ENCODE results near the gene NKAIN2.

Gene NKAIN2

DNA sequence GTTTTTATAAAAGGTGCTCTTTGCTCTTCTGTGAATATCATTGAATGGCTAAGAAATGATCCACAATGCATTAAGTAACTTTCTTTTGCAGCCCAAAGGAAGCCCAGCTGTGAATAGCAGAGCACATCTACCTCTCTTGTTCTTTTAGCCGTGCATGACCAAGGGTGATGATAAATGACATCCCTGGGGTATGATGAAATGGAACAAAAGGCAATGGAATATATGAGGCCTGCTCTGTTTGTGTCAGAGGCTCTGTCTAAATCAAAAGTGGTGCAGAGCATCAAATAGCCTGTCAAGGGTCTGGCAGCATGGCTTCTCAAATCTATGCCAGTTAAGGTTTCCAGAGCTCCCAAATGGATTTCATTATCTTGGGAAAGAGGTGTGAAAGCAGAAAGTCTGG lies 796.0 kb downstream of the NKAIN2 start:
- no peaks in the 10 kb centered on the region for H3K9me3 ChIP-seq (ENCODE audit: insufficient read depth, low read depth, low read length)
- no peak overlapping the region for H3K4me3 ChIP-seq (ENCODE audit: low read length)
- no peak overlapping the region for H3K9ac ChIP-seq (ENCODE audit: low read depth, low read length)
- no peaks in the 10 kb centered on the region for H3K36me3 ChIP-seq (ENCODE audit: insufficient read depth, low read depth, low read length)
- H3K27ac ChIP-seq (ENCODE audit: low read length): no peak overlapping the region
- H3K27me3 ChIP-seq (ENCODE audit: insufficient read depth, low read length): no peaks in the 10 kb centered on the region
- H3K4me1 ChIP-seq (ENCODE audit: insufficient read depth, low read length): no peaks in the 10 kb centered on the region

- H3K9me3 ChIP-seq (ENCODE audit: insufficient read depth, low read depth, low read length): no peaks in the 10 kb centered on the region
- H3K36me3 ChIP-seq (ENCODE audit: insufficient read depth, low read depth, low read length): no peaks in the 10 kb centered on the region
- H3K9ac ChIP-seq (ENCODE audit: low read depth, low read length): no peak overlapping the region
- no peaks in the 10 kb centered on the region for H3K27me3 ChIP-seq (ENCODE audit: insufficient read depth, low read length)
- H3K27ac ChIP-seq (ENCODE audit: low read length): no peak overlapping the region
- no peak overlapping the region for H3K4me3 ChIP-seq (ENCODE audit: low read length)
- no peaks in the 10 kb centered on the region for H3K4me1 ChIP-seq (ENCODE audit: insufficient read depth, low read length)
These were observed 801.1 kb downstream of the NKAIN2 start for GRCh38 chr6:124604719-124605118.

DNA sequence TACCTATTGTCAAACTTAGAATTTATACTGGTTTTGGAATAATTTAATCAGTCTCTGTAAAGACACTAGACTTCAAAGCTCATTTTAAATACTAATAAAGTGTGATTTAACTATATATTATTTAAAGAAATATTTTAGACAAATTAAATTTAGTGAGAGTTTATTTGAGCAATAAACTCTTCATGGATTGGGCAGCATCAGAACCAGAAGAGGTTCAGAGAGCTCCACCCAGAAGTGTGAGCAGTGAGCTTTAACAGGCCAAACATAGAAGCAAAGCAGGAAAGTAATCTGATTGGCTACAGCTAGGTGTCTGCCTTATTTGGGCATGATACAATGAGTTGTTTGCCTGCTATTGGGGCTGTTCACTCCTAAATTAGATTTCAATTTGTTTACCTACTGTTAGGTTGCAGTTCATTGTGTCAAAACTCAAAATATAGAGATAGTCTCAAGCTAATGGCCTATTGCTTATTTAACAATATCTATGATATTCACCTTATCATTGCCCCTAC lies 803.5 kb downstream of the NKAIN2 start:
- H3K36me3 ChIP-seq (ENCODE audit: insufficient read depth, low read depth, low read length): no peaks in the 10 kb centered on the region
- no peaks in the 10 kb centered on the region for H3K9me3 ChIP-seq (ENCODE audit: insufficient read depth, low read depth, low read length)
- no peak overlapping the region for H3K27ac ChIP-seq (ENCODE audit: low read length)
- H3K27me3 ChIP-seq (ENCODE audit: insufficient read depth, low read length): no peaks in the 10 kb centered on the region
- no peak overlapping the region for H3K9ac ChIP-seq (ENCODE audit: low read depth, low read length)
- no peaks in the 10 kb centered on the region for H3K4me1 ChIP-seq (ENCODE audit: insufficient read depth, low read length)
- H3K4me3 ChIP-seq (ENCODE audit: low read length): no peak overlapping the region

GRCh38 chr6:124613031-124613430 lies 809.4 kb downstream of the NKAIN2 start:
- no peak overlapping the region for H3K9ac ChIP-seq (ENCODE audit: low read depth, low read length)
- no peak overlapping the region for H3K4me3 ChIP-seq (ENCODE audit: low read length)
- no peaks in the 10 kb centered on the region for H3K4me1 ChIP-seq (ENCODE audit: insufficient read depth, low read length)
- no peaks in the 10 kb centered on the region for H3K36me3 ChIP-seq (ENCODE audit: insufficient read depth, low read depth, low read length)
- no peaks in the 10 kb centered on the region for H3K27me3 ChIP-seq (ENCODE audit: insufficient read depth, low read length)
- no peaks in the 10 kb centered on the region for H3K9me3 ChIP-seq (ENCODE audit: insufficient read depth, low read depth, low read length)
- no peak overlapping the region for H3K27ac ChIP-seq (ENCODE audit: low read length)

DNA sequence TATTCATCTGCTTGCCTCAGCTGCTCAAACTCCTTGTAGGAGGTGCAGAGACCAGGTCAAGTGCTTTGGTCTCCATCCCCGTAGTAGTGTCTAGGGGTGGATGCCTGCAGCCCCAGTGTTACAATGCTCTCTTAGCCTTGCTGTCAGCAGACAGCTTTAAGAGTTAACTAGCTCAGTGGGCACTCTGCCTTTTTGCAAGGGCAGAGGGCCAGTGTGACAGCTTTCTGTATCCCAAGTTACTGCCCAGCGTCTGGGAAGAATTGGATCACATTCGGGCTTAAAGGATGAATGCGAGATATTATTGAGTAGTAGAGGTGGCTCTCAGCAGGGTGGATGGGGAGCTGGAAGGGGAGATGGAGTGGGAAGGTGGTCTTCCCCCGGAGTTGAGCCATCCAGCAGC lies 818.7 kb downstream of the NKAIN2 start:
- H3K9ac ChIP-seq (ENCODE audit: low read depth, low read length): no peak overlapping the region
- peaks cover 8% of the 10 kb centered on the region; the same call in 1 of the 2 replicates for H3K4me1 ChIP-seq (ENCODE audit: insufficient read depth, low read length)
- no peak overlapping the region for H3K4me3 ChIP-seq (ENCODE audit: low read length)
- H3K9me3 ChIP-seq (ENCODE audit: insufficient read depth, low read depth, low read length): no peaks in the 10 kb centered on the region
- no peak overlapping the region for H3K27ac ChIP-seq (ENCODE audit: low read length)
- no peaks in the 10 kb centered on the region for H3K27me3 ChIP-seq (ENCODE audit: insufficient read depth, low read length)
- H3K36me3 ChIP-seq (ENCODE audit: insufficient read depth, low read depth, low read length): no peaks in the 10 kb centered on the region

DNA sequence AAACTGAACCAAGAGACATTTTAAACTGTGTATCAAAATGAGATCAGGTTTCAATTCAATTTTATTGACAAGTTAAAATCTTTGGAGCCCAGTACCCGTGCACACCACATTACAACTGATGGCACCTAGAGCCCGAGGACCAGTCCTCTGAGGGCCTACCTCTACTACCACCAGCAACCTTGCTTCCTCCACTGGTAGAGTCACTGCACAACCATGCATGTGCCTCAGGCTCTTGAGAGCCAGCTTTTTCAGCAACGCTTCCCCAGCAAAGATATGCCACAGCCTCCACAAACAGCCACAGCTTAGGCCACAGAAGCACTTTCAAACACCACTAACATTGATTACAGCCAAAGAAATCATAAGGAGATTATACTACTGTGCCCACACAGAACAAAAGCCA lies 830.0 kb downstream of the NKAIN2 start:
- Histone ChIP-seq H3K27ac (ENCODE audit: low read length) (no peak overlapping the region), H3K27me3 (ENCODE audit: insufficient read depth, low read length) (no peaks in the 10 kb centered on the region), H3K4me1 (ENCODE audit: insufficient read depth, low read length) (no peaks in the 10 kb centered on the region), H3K4me3 (ENCODE audit: low read length) (no peak overlapping the region), H3K36me3 (ENCODE audit: insufficient read depth, low read depth, low read length) (no peaks in the 10 kb centered on the region), H3K9ac (ENCODE audit: low read depth, low read length) (no peak overlapping the region), H3K9me3 (ENCODE audit: insufficient read depth, low read depth, low read length) (no peaks in the 10 kb centered on the region)

GRCh38 chr6:124640432-124640831 lies 836.8 kb downstream of the NKAIN2 start:
- no peaks in the 10 kb centered on the region for H3K36me3 ChIP-seq (ENCODE audit: insufficient read depth, low read depth, low read length)
- H3K4me1 ChIP-seq (ENCODE audit: insufficient read depth, low read length): no peaks in the 10 kb centered on the region
- H3K4me3 ChIP-seq (ENCODE audit: low read length): no peak overlapping the region
- H3K9ac ChIP-seq (ENCODE audit: low read depth, low read length): no peak overlapping the region
- no peaks in the 10 kb centered on the region for H3K9me3 ChIP-seq (ENCODE audit: insufficient read depth, low read depth, low read length)
- no peak overlapping the region for H3K27ac ChIP-seq (ENCODE audit: low read length)
- no peaks in the 10 kb centered on the region for H3K27me3 ChIP-seq (ENCODE audit: insufficient read depth, low read length)

DNA sequence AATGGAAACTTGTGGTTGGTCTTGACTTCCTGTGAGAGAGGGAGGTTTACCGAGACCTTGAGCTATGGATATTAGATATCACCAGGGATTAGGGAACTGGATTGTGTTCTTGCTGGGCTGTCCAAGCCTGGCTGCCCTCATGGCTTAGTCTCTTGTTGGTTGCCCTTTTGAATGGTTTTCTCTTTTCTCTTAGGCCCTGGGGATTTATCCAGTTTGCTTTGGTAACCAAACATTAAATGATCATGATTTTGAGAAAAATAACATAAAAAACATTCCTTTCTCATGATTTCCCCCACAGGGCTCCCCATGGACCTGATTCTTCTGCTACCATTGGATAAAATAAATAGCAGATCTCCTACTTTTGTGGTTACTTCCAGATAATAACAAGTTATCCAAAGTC lies 852.2 kb downstream of the NKAIN2 start:
- Histone ChIP-seq H3K4me1 (ENCODE audit: insufficient read depth, low read length) (peaks cover 12% of the 10 kb centered on the region; the same call in 1 of the 2 replicates), H3K4me3 (ENCODE audit: low read length) (no peak overlapping the region), H3K27me3 (ENCODE audit: insufficient read depth, low read length) (no peaks in the 10 kb centered on the region), H3K9ac (ENCODE audit: low read depth, low read length) (no peak overlapping the region), H3K36me3 (ENCODE audit: insufficient read depth, low read depth, low read length) (no peaks in the 10 kb centered on the region), H3K27ac (ENCODE audit: low read length) (no peak overlapping the region), H3K9me3 (ENCODE audit: insufficient read depth, low read depth, low read length) (no peaks in the 10 kb centered on the region)

GRCh38 chr6:124658053-124658452 lies 854.4 kb downstream of the NKAIN2 start:
- Histone ChIP-seq H3K27ac (ENCODE audit: low read length) (no peak overlapping the region), H3K4me3 (ENCODE audit: low read length) (no peak overlapping the region), H3K9ac (ENCODE audit: low read depth, low read length) (no peak overlapping the region), H3K36me3 (ENCODE audit: insufficient read depth, low read depth, low read length) (no peaks in the 10 kb centered on the region), H3K4me1 (ENCODE audit: insufficient read depth, low read length) (peaks cover 20% of the 10 kb centered on the region; the same call in 1 of the 2 replicates), H3K9me3 (ENCODE audit: insufficient read depth, low read depth, low read length) (no peaks in the 10 kb centered on the region), H3K27me3 (ENCODE audit: insufficient read depth, low read length) (no peaks in the 10 kb centered on the region)

- no peak overlapping the region for H3K4me3 ChIP-seq (ENCODE audit: low read length)
- no peak overlapping the region for H3K27ac ChIP-seq (ENCODE audit: low read length)
- H3K4me1 ChIP-seq (ENCODE audit: insufficient read depth, low read length): peaks cover 20% of the 10 kb centered on the region; the same call in 1 of the 2 replicates
- no peak overlapping the region for H3K9ac ChIP-seq (ENCODE audit: low read depth, low read length)
- no peaks in the 10 kb centered on the region for H3K36me3 ChIP-seq (ENCODE audit: insufficient read depth, low read depth, low read length)
- H3K27me3 ChIP-seq (ENCODE audit: insufficient read depth, low read length): no peaks in the 10 kb centered on the region
- no peaks in the 10 kb centered on the region for H3K9me3 ChIP-seq (ENCODE audit: insufficient read depth, low read depth, low read length)
These were observed 855.8 kb downstream of the NKAIN2 start for GRCh38 chr6:124659427-124659826.

DNA sequence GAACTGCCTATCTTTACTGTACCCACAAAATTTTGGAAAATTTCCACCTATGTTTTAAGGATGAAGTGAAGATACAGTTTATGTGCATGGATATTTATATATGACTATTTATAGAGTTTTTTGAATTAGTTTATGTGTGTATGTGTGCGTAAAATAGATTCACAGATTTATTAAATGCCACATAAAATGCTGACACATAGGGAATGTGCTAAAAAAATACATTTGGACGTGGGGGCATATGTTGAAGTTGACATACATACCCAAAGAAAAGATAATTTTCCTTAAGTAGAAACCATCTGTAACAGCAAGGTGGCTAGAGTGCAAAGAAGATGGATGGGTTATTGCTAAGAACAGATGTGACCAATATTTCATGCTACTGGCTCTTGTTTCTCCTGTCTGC lies 856.5 kb downstream of the NKAIN2 start:
- no peaks in the 10 kb centered on the region for H3K36me3 ChIP-seq (ENCODE audit: insufficient read depth, low read depth, low read length)
- no peak overlapping the region for H3K27ac ChIP-seq (ENCODE audit: low read length)
- no peak overlapping the region for H3K9ac ChIP-seq (ENCODE audit: low read depth, low read length)
- no peaks in the 10 kb centered on the region for H3K27me3 ChIP-seq (ENCODE audit: insufficient read depth, low read length)
- no peaks in the 10 kb centered on the region for H3K9me3 ChIP-seq (ENCODE audit: insufficient read depth, low read depth, low read length)
- H3K4me3 ChIP-seq (ENCODE audit: low read length): no peak overlapping the region
- peaks cover 20% of the 10 kb centered on the region; the same call in 1 of the 2 replicates for H3K4me1 ChIP-seq (ENCODE audit: insufficient read depth, low read length)

DNA sequence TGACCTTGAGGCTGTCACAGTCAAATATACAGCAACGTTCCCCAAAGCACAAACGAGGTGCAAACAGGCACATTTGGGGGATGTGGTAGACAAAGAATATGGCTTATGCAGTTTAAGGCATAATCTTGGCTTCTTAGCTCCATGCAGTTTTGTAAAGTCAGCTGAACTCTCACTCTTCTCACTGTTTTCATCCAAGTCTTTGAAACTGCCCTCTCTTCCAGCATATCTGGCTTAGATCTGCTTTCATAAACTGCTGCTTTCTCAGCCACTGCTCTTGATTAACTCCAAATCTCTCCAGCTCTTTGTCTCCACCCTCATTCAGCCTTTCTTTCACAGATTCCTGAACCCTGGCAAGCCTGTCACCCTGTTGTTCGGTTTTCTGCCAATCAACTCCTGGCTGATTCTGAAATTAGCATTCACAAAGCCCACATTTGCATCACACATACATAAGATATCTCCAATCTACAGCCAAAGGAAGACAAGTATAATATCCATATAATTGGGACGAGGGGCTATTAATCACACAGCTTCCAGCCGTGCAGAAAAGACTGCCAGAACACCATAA lies 857.5 kb downstream of the NKAIN2 start:
- Histone ChIP-seq H3K27ac (ENCODE audit: low read length) (peak overlapping the region; percentile 54), H3K27me3 (ENCODE audit: insufficient read depth, low read length) (no peaks in the 10 kb centered on the region), H3K4me3 (ENCODE audit: low read length) (peak overlapping the region; percentile 49), H3K36me3 (ENCODE audit: insufficient read depth, low read depth, low read length) (no peaks in the 10 kb centered on the region), H3K9ac (ENCODE audit: low read depth, low read length) (peak overlapping the region; percentile 62; the same call in 1 of the 2 replicates), H3K9me3 (ENCODE audit: insufficient read depth, low read depth, low read length) (no peaks in the 10 kb centered on the region), H3K4me1 (ENCODE audit: insufficient read depth, low read length) (peaks cover 20% of the 10 kb centered on the region; the same call in 1 of the 2 replicates)
